Kidney tubule cell (primary cell): ENCODE data around the gene CSMD2.
A peak's percentile ranks its signal among the peaks of the same experiment; 100 is the strongest.

ENCODE experiments used
- DNase-seq: peaks from one replicate; pipeline ENCODE4 v3.0.0-alpha.2; 2018; ENCODE audit warnings: low spot score

CSMD2 gene

GRCh38 chr1:33818071-33818470, 347.0 kb downstream of the CSMD2 start:
- DNase-seq = peak; percentile 57

GRCh38 chr1:33815061-33815460, 350.0 kb downstream of the CSMD2 start:
- DNase-seq = peak; percentile 63

- DNase-seq = peak; percentile 71
Observed at GRCh38 chr1:33814166-33814565, 350.9 kb downstream of the CSMD2 start.

- no peak for DNase-seq
Observed at GRCh38 chr1:33810571-33810970, 354.5 kb downstream of the CSMD2 start.

GRCh38 chr1:33805988-33806387, 359.0 kb downstream of the CSMD2 start:
- DNase-seq = no peak

GRCh38 chr1:33802268-33802667, 362.8 kb downstream of the CSMD2 start:
- no peak for DNase-seq

GRCh38 chr1:33797849-33798248, 367.2 kb downstream of the CSMD2 start:
- DNase-seq = no peak

GRCh38 chr1:33792651-33793050, 372.4 kb downstream of the CSMD2 start:
- DNase-seq = no peak

- DNase-seq = no peak
Observed at GRCh38 chr1:33792216-33792615, 372.8 kb downstream of the CSMD2 start.

- no peak for DNase-seq
Observed at GRCh38 chr1:33791251-33791650, 373.8 kb downstream of the CSMD2 start.

GRCh38 chr1:33790577-33790976, 374.5 kb downstream of the CSMD2 start:
- no peak for DNase-seq

- DNase-seq = no peak
Observed at GRCh38 chr1:33784876-33785275, 380.2 kb downstream of the CSMD2 start.

- DNase-seq = no peak
Observed at GRCh38 chr1:33782776-33783175, 382.3 kb downstream of the CSMD2 start.

- no peak for DNase-seq
Observed at GRCh38 chr1:33781652-33782051, 383.4 kb downstream of the CSMD2 start.

GRCh38 chr1:33777337-33777736, 387.7 kb downstream of the CSMD2 start:
- no peak for DNase-seq

GRCh38 chr1:33768821-33769220, 396.2 kb downstream of the CSMD2 start:
- DNase-seq = no peak

GRCh38 chr1:33768106-33768505, 396.9 kb downstream of the CSMD2 start:
- DNase-seq = no peak

- DNase-seq = no peak
Observed at GRCh38 chr1:33764149-33764548, 400.9 kb downstream of the CSMD2 start.

GRCh38 chr1:33763406-33763805, 401.6 kb downstream of the CSMD2 start:
- DNase-seq = peak; percentile 92

- peak; percentile 73 for DNase-seq
Observed at GRCh38 chr1:33762962-33763361, 402.1 kb downstream of the CSMD2 start.

- no peak for DNase-seq
Observed at GRCh38 chr1:33762109-33762830, 402.8 kb downstream of the CSMD2 start.

- no peak for DNase-seq
Observed at GRCh38 chr1:33758698-33759097, 406.3 kb downstream of the CSMD2 start.

GRCh38 chr1:33753087-33753856, 411.8 kb downstream of the CSMD2 start:
- no peak for DNase-seq

- DNase-seq = no peak
Observed at GRCh38 chr1:33745942-33746341, 419.1 kb downstream of the CSMD2 start.
